ENCODE measurements around the gene SHROOM1.

SHROOM1 gene

DNA sequence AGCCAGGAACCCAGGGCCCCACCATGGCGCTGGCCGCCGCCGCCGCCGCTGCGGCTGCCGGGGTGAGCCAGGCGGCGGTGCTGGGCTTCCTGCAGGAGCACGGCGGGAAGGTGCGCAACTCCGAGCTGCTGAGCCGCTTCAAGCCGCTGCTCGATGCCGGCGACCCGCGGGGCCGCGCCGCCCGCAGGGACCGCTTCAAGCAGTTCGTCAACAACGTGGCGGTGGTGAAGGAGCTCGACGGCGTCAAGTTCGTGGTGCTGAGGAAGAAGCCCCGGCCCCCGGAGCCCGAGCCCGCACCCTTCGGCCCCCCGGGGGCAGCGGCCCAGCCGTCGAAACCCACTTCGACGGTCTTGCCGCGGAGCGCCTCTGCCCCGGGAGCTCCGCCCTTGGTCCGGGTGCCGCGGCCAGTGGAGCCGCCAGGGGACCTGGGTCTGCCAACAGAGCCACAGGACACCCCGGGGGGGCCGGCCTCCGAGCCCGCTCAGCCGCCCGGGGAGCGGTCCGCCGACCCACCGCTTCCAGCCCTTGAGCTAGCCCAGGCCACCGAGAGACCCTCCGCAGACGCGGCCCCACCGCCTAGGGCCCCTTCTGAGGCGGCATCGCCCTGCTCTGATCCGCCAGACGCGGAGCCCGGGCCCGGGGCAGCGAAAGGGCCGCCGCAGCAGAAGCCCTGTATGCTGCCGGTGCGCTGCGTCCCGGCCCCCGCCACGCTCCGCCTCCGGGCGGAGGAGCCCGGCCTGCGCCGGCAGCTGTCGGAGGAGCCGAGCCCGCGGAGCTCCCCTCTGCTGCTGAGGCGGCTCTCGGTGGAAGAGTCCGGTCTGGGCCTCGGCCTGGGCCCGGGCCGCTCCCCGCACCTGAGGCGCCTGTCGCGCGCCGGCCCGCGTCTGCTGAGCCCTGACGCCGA lies 16.6 kb downstream of the SHROOM1 start:
- no peak for TF ChIP-seq ZFX (IDR thresholded peaks at IDR 0.05; ENCODE audit: borderline replicate concordance)
- TF ChIP-seq, protein P1, sequence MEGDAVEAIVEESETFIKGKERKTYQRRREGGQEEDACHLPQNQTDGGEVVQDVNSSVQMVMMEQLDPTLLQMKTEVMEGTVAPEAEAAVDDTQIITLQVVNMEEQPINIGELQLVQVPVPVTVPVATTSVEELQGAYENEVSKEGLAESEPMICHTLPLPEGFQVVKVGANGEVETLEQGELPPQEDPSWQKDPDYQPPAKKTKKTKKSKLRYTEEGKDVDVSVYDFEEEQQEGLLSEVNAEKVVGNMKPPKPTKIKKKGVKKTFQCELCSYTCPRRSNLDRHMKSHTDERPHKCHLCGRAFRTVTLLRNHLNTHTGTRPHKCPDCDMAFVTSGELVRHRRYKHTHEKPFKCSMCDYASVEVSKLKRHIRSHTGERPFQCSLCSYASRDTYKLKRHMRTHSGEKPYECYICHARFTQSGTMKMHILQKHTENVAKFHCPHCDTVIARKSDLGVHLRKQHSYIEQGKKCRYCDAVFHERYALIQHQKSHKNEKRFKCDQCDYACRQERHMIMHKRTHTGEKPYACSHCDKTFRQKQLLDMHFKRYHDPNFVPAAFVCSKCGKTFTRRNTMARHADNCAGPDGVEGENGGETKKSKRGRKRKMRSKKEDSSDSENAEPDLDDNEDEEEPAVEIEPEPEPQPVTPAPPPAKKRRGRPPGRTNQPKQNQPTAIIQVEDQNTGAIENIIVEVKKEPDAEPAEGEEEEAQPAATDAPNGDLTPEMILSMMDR (IDR thresholded peaks at IDR 0.05): no peak
- H3K27ac ChIP-seq: no peak overlapping the region

DNA sequence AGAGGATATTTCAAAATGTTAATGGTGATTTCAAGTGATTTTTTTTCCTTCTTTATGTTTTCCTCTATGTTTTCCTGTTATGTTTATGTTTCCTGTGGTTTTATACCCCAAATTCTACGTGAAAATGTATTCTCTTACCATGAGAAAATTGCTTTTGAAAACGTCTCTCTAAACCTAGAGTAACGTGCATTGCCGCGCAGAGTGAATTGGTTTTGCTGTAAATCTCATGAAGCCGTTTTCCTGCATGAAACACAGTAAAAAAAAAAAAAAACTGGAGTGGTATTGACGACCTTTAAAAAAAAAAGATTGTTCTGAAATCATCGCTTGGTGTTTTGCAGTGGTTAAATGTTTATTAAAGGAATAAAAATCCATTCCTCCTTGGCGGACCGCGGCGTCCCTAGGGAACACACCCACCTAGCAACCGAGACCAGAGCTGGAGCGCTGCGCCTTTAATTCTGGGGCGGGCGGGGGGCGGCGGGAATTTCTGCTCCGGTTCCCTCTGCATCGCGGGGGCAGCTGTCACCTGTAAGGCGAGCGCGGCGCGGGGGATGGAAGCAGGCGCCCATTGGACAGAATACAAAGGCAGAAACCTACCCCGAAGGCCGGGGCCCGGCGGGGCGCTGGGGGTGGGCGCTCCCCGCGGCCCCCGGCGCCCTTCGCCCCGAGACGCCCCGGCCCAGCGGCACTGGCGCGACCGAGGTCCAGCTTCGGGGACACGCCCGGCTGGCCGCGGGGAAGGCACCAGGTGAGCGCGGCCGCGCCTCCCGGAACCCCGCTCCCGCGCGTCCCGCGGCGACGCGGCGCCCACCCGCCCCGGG lies 17.5 kb downstream of the SHROOM1 start, which contains the start of gene SOWAHA:
Gene SOWAHA (plus strand): TSS at position 522 of the 818 bp plus-strand sequence. CDS start 320 bp downstream, outside the sequence.
- TF ChIP-seq ZFX (IDR thresholded peaks at IDR 0.05; ENCODE audit: borderline replicate concordance): no peak
- TF ChIP-seq, protein P1 (IDR thresholded peaks at IDR 0.05): no peak

DNA sequence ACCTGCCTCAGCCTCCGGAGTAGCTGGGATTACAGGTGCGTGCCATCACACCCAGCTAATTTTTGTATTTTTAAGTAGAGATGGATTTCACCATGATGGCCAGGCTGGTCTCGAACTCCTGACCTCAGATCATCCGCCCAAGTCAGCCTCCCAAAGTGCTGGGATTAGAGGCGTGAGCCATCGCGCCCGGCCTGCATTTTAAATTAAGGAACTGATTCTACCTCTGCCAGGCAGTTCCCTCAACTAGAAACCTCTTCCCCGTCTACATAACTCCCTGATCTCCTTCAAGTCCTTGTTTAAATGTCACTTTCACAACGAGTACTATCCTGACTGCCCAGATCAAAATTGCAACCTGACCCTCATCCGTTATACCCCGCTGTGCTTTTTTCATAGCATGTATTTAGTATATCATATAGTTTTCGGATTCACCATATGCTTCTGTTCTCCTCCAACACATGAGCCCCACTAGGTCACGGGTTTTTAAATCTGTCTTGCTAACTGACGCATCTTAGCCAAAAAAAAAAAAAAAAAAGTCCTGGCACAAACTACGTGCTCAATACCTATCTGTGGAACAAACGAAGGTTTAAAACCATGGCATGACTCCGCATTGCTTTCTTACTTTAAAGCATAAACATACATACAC lies 18.2 kb downstream of the SHROOM1 start:
- TF ChIP-seq, protein P1 (IDR thresholded peaks at IDR 0.05): no peak
- no peak for TF ChIP-seq ZFX (IDR thresholded peaks at IDR 0.05; ENCODE audit: borderline replicate concordance)

More for the DNA sequence above, 17.5 kb downstream of the SHROOM1 start, which contains the start of gene SOWAHA:
- H3K27ac ChIP-seq: no peak within 1 kb of the TSS

DNA sequence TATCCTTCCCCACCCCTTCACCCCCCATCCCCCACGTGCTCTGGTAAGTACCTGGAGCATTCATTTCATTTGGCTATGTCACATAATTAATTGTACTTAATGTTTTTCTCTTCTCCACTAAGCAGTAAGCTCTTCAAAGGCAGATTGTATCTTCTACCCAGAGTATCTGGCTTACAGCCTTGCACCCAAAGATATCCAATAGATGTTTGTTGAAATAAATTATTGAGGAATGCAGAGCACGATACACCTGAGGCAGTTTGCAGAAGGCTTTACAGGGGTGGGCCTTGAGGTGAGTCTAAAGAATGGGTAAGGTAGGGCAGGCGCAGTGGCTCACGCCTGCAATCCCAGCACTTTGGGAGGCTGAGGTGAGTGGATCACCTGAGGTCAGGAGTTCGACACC lies 19.8 kb downstream of the SHROOM1 start:
- no peak overlapping the region for H3K27ac ChIP-seq
- TF ChIP-seq, protein P1 (IDR thresholded peaks at IDR 0.05): no peak
- TF ChIP-seq ZFX (IDR thresholded peaks at IDR 0.05; ENCODE audit: borderline replicate concordance): no peak

More for the DNA sequence above, 18.2 kb downstream of the SHROOM1 start:
- H3K27ac ChIP-seq: no peak overlapping the region

DNA sequence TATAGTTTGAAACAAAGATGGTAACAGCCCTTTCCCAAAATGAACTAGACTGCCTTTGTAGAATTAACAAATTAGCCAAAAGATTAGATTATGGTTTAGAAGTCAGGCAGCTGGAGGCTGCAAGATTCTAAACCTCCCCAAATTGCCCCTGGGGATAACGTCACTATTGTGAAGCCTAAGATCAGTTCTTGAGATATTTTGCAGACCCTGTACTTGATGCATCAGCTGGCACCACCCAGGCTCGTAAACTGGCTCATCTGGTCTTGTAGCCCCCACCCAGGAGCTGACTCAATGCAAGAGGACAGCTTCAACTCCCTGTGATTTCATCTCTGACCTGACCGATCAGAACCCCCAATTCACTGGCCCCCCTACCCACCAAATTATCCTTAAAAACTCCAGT lies 21.6 kb downstream of the SHROOM1 start:
- TF ChIP-seq, protein P1 (IDR thresholded peaks at IDR 0.05): no peak
- TF ChIP-seq ZFX (IDR thresholded peaks at IDR 0.05; ENCODE audit: borderline replicate concordance): no peak
- H3K27ac ChIP-seq: peak overlapping the region; percentile 67

DNA sequence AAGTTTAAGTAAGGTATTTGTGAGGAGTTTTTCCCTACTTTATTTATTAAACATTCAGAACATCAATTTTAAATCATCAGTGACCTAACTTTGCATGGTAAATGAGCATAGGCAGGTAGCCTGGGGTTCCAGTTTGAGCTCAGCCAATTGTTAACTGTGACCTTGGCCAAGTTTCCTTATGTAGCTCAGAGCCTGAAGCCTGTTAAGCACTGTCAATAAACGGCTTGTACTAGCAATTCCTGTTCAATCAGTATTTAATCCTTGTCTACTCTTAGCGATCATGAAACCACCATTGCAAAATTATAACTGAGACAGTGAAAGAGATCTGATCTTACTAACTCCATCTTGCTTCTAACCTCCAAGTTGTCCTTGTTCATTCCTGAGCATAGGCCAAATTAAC lies 22.0 kb downstream of the SHROOM1 start:
- H3K27ac ChIP-seq: peak overlapping the region; percentile 67
- TF ChIP-seq, protein P1 (IDR thresholded peaks at IDR 0.05): no peak
- no peak for TF ChIP-seq ZFX (IDR thresholded peaks at IDR 0.05; ENCODE audit: borderline replicate concordance)

Data from 22Rv1 (cell line).